ENCODE measurements around the gene ROCK2. TPM values are rescaled to one million over a fixed set of nuclear protein-coding genes. Genes with fewer than 3 reads are reported as not detected.

The ROCK2 gene
- total and polyA plus RNA-seq, 2 of the 8 experiments (the other 6 are each of a cell fraction or from before 2014, with no cell fraction given) = 2.7 to 29.0 TPM

DNA sequence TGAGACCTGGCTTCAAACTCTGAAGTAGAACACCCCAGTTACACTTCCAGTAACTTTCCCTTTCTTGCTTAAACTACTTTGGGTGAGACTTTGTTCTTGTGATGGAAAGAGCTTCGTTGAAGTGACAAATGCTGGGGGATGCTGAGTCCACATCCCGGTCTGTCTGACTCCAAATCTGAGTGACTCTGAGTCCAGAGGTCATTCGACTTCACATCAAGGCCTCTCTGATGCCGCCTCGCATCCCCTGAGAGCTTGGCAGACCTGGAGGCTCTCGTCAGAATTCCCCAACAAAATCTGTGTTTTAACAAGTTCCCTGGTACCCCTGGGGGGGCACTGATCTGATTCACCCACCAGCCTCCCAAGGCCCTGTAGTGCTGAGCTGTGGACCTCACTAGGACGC is 31.6 kb upstream of the ROCK2 start:
- Histone ChIP-seq H2BK12ac (ENCODE audit: low read depth, low read length) (no peak overlapping the region; the same call in 1 of the 2 replicates), H2BK15ac (ENCODE audit: low read length) (no peak overlapping the region), H2BK120ac (replicated peaks; ENCODE audit: low read depth, low read length) (no peak overlapping the region), H4K20me1 (replicated peaks in 1 of 2; ENCODE audit: control insufficient read depth in 1 of 2, insufficient read depth in 2 of 2, low read length in 2 of 2) (no peaks in the 10 kb centered on the region), H3K14ac (ENCODE audit: insufficient read length) (no peak overlapping the region), H2BK20ac (ENCODE audit: low read length) (no peak overlapping the region), H3K56ac (replicated peaks; ENCODE audit: insufficient read length, low read depth, low read length) (no peak overlapping the region), H3K18ac (ENCODE audit: extremely low read depth, low read length) (no peak overlapping the region), H3K79me1 (ENCODE audit: low read depth, low read length) (no peaks in the 10 kb centered on the region), H3K9me3 (ENCODE audit: insufficient read depth in 2 of 2, low read depth in 1 of 2, low read length in 1 of 2) (no peaks in the 10 kb centered on the region), H2BK5ac (ENCODE audit: low read depth, low read length) (no peak overlapping the region), H3K27ac (ENCODE audit: low read depth, low read length) (no peak overlapping the region), H3K36me3 (ENCODE audit: control insufficient read depth in 2 of 4, insufficient read depth in 4 of 4, low read length in 3 of 4) (no peaks in the 10 kb centered on the region), H3K4me3 (ENCODE audit: extremely low read depth in 1 of 4, insufficient read depth in 2 of 4, low read depth in 3 of 4, low read length in 4 of 4) (no peak overlapping the region), H3K79me2 (ENCODE audit: control insufficient read depth in 1 of 2, insufficient read depth in 2 of 2, low read length in 2 of 2) (no peaks in the 10 kb centered on the region), H2AFZ (ENCODE audit: low read length) (no peak overlapping the region), H3K27me3 (replicated peaks in 1 of 4; ENCODE audit: control insufficient read depth in 3 of 4, extremely low read depth in 1 of 4, insufficient read depth in 3 of 4, low read length in 3 of 4) (no peaks in the 10 kb centered on the region), H4K91ac (replicated peaks; ENCODE audit: insufficient read length, low read length) (no peak overlapping the region), H3K23me2 (ENCODE audit: low read depth, low read length) (no peaks in the 10 kb centered on the region), H3K23ac (ENCODE audit: insufficient read length) (no peak overlapping the region), H3K4ac (replicated peaks; ENCODE audit: insufficient read length, low read depth, low read length) (no peak overlapping the region), H3K9ac (replicated peaks in 1 of 4; ENCODE audit: extremely low read depth in 1 of 4, low read depth in 3 of 4, low read length in 3 of 4) (no peak overlapping the region), H3K4me1 (replicated peaks in 1 of 4; ENCODE audit: control insufficient read depth in 3 of 4, insufficient read depth in 4 of 4, low read length in 3 of 4) (peaks cover 0 to 6% (median 4%) of the 10 kb centered on the region in 4 experiments; a peak in 5 of 7 replicates), H3K4me2 (ENCODE audit: insufficient read depth in 1 of 2, low read depth in 2 of 2, low read length in 2 of 2) (no peak overlapping the region), H2AK5ac (ENCODE audit: low read depth, low read length) (no peak overlapping the region), H4K8ac (ENCODE audit: extremely low read depth, insufficient read depth, low read length) (no peak overlapping the region), H4K5ac (ENCODE audit: insufficient read length, low read depth, low read length) (no peak overlapping the region)
- POLR2A ChIA-PET (ENCODE audit: partially characterized antibody) = interaction anchor here (0.8 kb wide), 1 partner anchor 11 kb away, joined by 3 read pairs; no protein-coding TSS in a partner anchor
- WGBS, 2 experiments (ENCODE audit: extremely low coverage in 1 of 2, insufficient coverage in 1 of 2, insufficient read length in 1 of 2, insufficient replicate concordance in 2 of 2, low coverage in 1 of 2, low lambda C conversion rate in 2 of 2, missing lambda C conversion rate in 1 of 2) = 82% methylated on average over 7 of the region's 7 CpGs; no CpG with 5 or more reads in 1 of the 2 experiments
- DNase-seq (ENCODE audit: low read depth in 1 of 2, low spot score in 2 of 2) = no peak
- FAIRE-seq = no peak
- CTCF ChIA-PET (ENCODE audit: partially characterized antibody) = interaction anchor here (1.0 to 3.2 kb wide), 7 partner anchors 14 to 243 kb away, joined by 3 to 10 read pairs (median 5); partner anchors contain the start of gene ROCK2

All from H1 (cell line).